Stimulated activated CD4-positive, alpha-beta T cell treated with anti-CD3 and anti-CD28 coated beads, Interleukin-15, amount 100 ng/mL, for 24 hours (primary cell): ENCODE results near the gene RAB11B.
"Not testable (repeated sequence)": the region's sequence is repeated elsewhere in the genome, so short reads cannot be mapped to it uniquely, and the experiment has no call there.

Experiments used
- DNase-seq: peaks from one replicate; pipeline ENCODE4 v3.0.0-alpha.2; 2020

The RAB11B gene

DNA sequence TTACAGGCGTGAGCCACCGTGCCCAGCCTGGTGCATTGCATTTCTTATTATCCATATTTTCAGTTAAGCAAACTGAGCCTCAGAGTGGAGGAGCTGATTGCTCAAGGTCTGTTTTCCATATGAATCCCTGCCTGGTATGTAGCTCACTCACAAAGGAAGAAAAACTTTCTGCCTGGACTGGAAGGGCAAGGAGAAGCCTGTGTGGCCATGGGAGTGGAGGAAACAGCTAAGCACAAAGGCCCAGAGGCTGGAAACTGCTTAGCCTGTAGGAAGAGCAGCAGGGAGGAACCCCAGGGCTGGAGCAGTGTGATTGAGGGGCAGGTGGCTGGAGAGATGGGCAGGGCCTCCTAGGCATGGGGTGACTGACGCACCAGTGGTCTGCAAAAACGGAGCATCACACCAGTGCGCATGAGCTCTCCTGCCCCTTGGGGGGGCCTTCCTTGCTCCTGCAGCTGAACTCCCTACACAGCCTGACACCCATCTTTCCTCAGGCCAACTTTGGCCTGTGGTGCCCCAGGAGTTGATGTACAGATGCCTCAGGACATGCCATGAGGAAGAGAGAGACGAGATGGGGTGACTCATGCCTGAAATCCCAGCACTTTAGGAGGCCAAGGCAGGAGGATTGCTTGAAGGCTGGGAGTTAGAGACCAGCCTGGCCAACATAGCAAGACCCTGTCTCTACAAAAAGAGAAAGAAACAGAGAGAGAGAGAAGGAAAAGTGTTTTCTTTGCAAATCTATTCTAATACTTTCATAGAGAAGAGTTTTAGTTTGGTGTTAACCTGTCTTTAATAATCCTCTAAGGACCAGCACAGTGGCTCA lies 51.8 kb downstream of the RAB11B start:
- DNase-seq, result no peak

DNA sequence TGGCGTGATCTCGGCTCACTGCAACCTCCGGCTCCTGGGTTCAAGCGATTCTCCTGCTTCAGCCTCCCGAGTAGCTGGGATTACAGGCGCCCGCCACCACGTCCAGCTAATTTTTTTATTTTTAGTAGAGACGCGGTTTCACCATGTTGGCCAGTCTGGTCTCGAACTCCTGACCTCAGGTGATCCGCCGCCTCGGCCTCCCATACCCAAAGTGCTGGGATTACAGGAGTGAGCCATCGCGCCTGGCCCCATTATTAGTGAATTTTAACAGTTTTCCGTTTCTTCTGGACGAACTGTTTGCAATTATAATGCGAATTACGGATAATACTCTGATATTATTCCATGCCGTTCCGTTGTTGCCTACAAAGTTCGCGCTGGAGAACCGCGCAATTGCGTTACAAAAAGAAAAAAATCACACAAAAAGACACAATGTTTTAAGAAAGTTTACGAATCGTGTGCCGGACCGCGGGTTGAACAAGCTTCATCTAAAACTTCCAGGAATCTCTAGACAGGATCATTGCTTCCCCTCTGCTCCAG lies 54.0 kb downstream of the RAB11B start:
- not testable (repeated sequence) for DNase-seq

DNA sequence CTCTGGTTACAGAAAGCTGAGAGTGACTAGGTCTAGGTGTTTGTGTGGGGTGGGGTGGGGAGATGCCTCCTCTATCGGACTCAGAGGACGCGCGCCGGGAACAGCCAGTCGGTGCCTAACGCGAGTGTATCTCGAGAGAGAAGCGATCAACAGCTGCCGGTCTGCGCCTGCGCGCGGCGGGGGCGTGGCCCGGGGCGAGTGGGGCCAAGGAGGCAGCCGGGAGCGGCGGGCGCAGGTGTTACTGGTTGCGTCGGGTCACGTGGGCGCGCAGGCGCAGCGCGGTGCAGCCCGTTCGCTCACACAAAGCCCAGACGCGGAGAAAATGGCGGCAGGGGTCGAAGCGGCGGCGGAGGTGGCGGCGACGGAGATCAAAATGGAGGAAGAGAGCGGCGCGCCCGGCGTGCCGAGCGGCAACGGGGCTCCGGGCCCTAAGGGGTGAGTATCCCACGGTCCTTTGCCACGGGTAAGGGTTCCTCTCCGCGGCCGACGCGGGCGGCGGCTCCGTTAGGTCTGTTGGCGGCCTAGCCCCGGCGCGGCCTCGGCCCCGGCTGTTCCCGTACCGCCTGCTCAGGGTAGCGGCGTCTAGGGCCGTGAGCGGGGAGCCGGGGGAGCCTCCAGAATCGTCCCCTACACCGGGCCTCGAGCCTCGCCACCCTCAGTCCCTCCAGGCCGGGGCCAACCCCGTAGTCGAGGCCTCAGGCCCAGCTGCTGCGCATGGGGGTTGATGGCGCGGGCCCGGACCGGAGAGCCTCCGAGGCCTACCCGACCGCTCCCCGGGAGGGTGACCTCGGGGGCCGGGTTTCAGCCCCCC lies 54.7 kb downstream of the RAB11B start, which contains the start of gene HNRNPM:
TSS of gene HNRNPM (plus strand) at position 299 of the 811 bp plus-strand sequence. CDS start at position 323, 24 bp downstream.
- peak; percentile 100 for DNase-seq

DNA sequence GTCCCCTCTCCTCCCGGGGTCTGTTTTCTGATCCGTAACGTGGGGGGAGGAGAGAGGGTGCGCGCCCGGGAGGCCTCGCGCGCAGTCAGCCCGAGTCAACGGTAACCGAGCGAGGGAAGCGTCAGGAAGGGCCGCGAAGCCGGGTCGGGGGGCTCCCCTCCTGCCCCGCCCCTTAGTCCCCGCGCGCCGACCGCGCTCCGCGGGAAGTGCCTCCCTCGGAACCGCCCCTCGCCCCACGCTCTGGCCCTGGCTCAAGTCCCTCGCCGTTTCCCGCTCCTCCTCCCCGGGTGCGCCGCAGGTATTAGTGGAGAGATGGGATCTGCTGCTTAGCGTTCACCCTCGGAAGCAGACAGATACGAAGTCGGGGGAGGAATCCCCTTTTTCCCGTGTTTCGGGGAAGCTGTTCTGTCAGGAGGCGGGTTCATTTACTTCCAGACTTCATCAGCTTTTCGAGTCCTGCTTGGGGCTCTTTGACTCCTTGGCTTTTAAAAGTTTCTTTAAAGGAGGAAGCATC lies 55.4 kb downstream of the RAB11B start:
- peak; percentile 63 for DNase-seq

DNA sequence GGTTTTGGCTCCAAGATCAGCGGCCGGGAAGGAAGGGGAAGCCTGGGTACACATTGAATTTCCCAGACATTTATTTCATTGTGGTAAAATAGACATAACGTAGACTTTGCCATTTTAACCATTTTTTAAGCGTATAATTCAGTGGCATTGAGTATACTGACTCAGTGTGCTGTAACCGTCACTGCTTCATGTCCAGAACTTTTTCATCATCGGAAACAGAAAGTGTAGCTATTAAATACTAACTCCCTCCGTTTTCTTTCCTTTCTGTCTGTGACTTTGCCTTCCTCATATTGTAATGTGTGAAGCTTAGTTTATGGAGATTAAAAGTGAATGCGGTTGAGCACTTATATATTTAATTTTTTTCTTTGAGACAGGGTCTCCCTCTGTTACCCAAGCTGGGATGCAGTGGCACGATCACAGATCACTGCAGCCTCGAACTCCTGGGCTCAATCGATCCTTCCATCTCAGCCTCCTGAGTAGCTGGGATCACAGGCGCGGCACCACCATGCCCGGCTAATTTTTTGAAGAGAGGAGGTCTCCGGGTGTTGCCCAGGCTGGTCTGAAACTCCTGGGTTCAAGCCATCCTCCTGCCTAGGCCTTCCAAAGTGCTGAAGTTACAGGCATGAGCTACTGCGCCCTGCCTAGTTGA lies 56.0 kb downstream of the RAB11B start:
- DNase-seq, result no peak

DNA sequence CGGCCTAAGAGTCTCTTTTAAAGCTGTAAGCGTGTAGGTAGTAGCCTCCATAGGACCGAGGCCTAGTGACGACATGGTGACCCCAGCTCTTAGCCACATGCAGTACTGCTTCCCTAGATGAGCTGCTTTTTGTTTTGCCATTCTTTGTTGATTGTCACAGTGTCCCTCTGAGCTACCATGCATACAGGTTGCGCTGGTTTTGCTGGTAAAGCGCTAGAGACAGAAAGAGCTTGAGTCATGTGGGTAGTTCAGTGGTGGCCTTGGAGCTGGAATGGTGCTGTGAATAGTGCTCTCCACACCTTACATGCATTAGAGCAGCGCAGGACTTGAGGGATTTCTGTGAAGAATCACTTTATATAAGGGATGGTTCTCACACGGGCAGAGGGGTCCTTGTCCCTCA lies 59.7 kb downstream of the RAB11B start:
- no peak for DNase-seq

DNA sequence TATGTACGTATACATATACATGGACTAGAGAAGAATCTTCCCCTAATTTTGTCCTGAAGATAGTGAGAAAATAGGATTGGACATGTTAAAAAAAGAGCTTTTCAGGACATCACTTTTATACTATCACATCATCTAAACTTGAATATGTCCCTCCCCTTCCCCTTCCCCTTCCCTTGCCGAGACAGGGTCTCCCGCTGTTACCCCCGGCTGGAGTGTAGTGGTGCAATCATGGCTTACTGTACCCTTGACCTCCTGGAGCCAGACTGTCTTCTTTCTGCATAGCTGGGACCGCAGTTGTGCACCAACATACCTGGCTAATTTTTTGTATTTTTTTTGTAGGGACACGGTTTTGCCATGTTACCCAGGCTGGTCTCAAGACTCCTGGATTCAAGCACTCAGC lies 61.2 kb downstream of the RAB11B start:
- DNase-seq, result no peak

DNA sequence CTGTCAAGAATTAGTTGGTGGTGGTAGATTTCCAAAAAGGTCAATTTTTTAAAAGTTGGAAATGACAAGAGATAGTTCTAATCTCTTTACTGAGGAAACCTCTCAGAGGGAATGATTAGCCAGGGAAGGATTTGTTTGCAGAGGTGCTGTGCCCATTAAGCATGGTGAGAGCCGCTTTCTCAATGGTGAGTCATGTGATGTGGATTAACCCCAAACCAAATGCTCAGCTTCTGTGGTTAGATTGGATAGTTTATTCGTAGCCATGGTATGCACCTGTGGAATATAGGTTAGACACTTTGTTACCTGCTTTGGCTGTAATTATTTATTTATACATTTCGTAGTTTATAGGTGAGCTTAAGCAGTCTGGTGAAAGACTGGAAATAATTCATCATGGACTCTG lies 61.7 kb downstream of the RAB11B start:
- DNase-seq, result peak; percentile 29

DNA sequence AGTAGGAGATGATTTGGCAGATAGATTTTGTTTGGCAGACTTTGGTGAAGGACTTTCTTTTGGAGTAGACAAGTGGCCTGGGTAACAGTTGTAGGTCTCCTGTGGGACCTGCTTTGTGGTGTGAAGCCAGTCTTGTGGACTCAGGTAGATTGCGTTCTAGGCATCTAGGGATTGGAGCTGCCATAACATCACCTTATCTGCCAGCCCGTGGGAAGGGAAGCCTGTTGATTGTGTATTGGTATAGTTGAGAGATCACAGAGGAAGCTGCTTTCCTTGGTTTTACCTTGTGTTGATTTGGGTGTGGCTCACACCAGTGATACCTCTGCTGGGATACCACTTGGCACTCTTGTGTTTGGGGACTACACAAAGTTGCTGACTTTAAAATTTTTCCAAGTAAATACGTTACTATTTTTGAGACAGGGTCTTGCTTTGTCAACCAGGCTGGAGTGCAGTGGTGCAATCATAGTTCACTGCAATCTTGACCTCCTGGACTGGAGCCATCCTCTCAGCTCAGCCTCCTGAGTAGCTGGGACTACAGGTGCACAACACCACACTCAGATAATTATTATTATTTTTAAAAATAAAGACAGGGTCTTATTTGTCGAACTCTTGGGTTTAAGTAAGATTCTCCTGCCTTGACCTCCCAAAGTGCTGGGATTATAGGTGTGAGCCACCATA lies 62.4 kb downstream of the RAB11B start:
- DNase-seq, result no peak

DNA sequence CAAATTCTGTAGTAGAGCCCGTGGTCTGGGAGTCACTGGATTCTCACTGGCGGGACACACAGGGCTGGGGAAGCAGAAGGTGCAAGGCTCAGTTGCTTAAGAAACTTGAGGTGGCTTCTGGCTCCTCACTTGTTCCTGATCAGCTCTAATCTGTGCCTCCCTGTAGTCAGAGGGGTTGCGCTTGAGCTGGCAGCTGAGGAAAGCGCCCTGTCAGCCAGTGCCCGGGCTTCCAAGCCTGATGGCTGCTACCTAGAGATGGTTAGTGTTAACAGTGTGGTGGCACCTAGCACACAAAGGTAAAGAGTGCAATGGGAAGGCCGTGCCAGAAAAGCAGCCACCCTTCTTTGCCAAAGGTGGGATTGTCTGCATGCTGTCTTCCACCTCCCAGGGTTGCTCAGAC lies 63.5 kb downstream of the RAB11B start:
- no peak for DNase-seq
